ENCODE measurements around the gene CLIP4.
A peak's percentile ranks its signal among the peaks of the same experiment; 100 is the strongest.

CLIP4 gene

DNA sequence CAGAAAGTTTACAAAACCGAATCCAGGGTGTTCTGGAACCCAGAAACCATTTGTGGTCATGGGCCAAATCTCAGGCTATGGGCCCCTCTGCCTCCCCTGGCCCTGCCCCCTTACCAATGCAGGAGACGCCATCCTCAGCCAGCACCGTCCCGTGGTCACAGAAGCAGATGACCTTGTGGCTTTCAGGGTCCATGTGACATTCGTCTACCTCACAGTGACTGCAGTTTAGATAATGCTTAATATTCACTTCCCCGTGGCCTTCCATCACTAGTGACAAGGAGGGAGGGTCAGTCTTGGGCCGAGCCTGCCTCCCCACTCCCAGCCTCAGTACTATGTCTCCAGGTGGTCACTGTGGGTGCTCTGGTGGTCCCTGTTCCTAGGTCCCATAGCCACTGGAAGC is 111.6 kb downstream of the CLIP4 start:
- no peak for DNase-seq (ENCODE audit: low read depth)
- TF ChIP-seq, protein P1, sequence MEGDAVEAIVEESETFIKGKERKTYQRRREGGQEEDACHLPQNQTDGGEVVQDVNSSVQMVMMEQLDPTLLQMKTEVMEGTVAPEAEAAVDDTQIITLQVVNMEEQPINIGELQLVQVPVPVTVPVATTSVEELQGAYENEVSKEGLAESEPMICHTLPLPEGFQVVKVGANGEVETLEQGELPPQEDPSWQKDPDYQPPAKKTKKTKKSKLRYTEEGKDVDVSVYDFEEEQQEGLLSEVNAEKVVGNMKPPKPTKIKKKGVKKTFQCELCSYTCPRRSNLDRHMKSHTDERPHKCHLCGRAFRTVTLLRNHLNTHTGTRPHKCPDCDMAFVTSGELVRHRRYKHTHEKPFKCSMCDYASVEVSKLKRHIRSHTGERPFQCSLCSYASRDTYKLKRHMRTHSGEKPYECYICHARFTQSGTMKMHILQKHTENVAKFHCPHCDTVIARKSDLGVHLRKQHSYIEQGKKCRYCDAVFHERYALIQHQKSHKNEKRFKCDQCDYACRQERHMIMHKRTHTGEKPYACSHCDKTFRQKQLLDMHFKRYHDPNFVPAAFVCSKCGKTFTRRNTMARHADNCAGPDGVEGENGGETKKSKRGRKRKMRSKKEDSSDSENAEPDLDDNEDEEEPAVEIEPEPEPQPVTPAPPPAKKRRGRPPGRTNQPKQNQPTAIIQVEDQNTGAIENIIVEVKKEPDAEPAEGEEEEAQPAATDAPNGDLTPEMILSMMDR (IDR thresholded peaks at IDR 0.05; ENCODE audit: control insufficient read depth, extremely low read depth, insufficient read depth): no peak
- H3K4me3 ChIP-seq (ENCODE audit: low read depth, low read length): no peak overlapping the region

DNA sequence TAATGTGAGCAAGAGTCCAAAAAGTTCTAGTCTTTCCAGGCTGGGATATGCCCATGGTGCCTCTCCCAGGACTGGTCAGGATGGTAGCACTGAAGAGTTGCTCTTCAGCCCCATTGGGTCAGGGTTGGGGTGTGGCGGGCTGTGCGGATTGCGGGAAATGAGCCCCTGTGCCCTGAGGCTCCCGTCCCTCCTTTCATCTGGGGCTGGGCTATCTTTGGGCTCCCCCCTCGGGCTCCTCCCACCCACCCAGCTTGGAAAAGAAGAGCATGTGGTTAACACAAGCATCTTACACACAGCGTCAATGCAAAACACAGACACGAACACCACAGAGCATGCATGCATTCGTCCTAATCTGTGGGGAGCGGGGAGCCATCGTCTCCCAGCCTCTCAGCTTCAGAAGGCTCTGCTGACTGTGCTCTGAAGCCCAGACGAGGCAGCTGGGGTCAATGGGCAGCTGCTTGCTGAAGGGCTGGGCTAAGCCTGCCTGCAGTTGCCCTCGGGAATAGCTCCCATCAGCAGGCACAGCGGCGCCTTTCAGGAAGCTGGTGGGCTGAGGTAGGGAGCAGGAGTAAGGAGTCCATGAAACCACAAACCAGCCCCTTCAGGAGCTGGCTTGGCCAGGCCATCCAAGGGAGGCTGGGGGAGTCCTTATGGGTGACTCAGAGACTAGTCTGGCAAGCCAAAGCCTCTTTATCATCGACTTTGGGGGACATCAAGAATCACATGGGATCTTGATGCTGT is 112.9 kb downstream of the CLIP4 start:
- no peak overlapping the region for H3K4me3 ChIP-seq (ENCODE audit: low read depth, low read length)

DNA sequence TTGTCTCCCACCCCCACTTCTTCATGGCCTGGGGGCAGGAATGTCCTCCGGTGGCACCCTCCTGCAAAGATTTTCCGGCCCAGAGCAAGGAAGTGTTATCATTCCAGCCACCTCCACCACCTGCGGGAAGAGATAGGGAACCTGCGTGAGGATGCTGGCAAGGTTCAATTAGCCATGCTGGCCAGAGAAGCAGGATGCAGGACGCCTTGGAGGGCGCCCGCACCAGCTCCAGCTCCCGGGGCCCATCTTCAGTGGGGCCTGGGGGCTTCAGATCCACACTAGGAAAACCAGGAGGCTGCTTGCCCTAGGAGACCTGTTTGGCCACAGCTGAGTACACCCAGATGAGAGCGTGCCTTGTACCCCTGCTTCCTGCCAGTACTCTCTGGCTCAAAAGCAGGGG is 113.7 kb downstream of the CLIP4 start:
- H3K4me3 ChIP-seq (ENCODE audit: low read depth, low read length): no peak overlapping the region
- TF ChIP-seq, protein P1 (IDR thresholded peaks at IDR 0.05; ENCODE audit: control insufficient read depth, extremely low read depth, insufficient read depth): no peak
- no peak for DNase-seq (ENCODE audit: low read depth)

More for the DNA sequence above, 112.9 kb downstream of the CLIP4 start:
- DNase-seq (ENCODE audit: low read depth): no peak
- TF ChIP-seq, protein P1 (IDR thresholded peaks at IDR 0.05; ENCODE audit: control insufficient read depth, extremely low read depth, insufficient read depth): no peak

DNA sequence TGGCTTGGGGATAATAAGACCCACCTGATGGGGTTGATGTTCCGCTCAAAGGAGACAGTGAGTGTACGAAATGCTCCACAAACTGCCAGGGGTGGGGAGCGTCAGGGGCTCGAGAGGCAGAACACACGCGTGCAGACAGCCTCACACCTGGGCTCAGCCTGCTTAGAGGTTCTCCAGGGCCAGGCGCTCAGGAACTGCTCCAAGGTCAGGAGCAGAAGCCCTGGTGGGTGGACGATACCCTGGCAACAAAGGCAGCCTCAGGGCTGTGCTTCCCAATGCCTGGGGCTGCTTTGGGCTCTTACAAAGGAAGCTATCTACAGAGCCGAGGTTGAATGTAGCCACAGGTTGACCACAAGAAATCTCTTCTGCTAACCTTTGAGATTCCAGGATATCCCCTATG is 114.4 kb downstream of the CLIP4 start:
- TF ChIP-seq, protein P1 (IDR thresholded peaks at IDR 0.05; ENCODE audit: control insufficient read depth, extremely low read depth, insufficient read depth): no peak
- H3K4me3 ChIP-seq (ENCODE audit: low read depth, low read length): no peak overlapping the region
- no peak for DNase-seq (ENCODE audit: low read depth)

DNA sequence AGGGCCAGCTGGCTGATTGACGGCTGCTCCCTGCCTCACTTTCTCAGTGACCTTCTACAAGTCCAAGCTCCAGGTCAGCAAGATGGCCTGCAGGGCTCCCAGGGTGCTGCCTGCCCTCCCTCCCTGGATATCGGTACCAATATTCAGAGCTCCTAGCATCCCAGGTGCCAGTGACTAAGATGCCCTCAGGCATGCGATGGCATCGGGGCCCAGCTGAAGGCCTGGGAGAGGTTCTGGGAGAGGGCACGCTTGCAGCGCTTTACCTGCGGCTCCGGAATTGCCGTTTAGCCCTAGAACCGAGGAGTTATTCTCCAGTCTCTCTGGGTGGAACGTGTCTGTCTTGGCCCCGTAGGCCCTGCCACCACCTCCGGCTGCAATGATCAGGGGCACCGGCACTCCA is 116.8 kb downstream of the CLIP4 start:
- TF ChIP-seq, protein P1 (IDR thresholded peaks at IDR 0.05; ENCODE audit: control insufficient read depth, extremely low read depth, insufficient read depth): no peak

DNA sequence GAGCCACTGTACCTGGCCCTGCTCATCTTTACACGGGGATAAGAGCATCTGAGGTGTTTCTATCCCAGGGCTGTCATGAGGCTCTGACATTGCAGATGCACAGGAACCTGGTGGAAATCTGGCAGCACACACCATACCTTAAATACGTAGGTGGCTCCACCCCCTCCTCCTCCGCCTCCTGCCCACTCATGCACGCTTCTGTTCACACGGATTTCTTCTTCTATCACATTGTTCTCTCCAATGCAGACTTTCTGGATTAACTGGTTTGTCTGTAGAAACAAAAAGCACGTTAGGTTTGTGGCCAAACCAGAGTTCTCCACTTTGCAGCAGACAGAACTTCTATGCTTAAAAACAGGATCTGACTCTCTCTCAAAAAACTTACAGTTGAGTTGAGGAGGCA is 118.2 kb downstream of the CLIP4 start:
- TF ChIP-seq, protein P1 (IDR thresholded peaks at IDR 0.05; ENCODE audit: control insufficient read depth, extremely low read depth, insufficient read depth): no peak
- no peak overlapping the region for H3K4me3 ChIP-seq (ENCODE audit: low read depth, low read length)
- peak; percentile 85 for DNase-seq (ENCODE audit: low read depth)

More for the DNA sequence above, 116.8 kb downstream of the CLIP4 start:
- DNase-seq (ENCODE audit: low read depth): no peak
- no peak overlapping the region for H3K4me3 ChIP-seq (ENCODE audit: low read depth, low read length)

DNA sequence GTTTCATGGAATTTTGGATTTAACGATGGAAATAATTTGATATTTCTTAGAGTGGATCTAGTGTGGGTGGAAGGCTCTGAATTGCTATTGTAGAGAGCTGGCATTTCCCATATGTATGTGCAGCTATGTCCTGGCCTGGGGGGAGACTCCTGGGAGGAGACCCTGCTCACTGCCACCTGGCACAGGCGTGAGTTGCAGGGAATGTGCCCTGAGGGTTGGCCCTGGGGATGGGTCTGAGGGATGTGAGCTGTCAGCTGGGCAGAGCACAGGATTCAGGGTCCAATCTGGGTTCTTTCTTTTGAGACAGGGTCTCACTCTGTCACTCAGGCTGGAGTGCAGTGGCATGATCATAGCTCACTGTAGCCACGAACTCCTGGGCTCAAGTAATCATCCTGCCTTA is 120.2 kb downstream of the CLIP4 start:
- H3K4me3 ChIP-seq (ENCODE audit: low read depth, low read length): no peak overlapping the region
- DNase-seq (ENCODE audit: low read depth): no peak
- TF ChIP-seq, protein P1 (IDR thresholded peaks at IDR 0.05; ENCODE audit: control insufficient read depth, extremely low read depth, insufficient read depth): no peak
